ENCODE data around the gene ZNF146.

DNA sequence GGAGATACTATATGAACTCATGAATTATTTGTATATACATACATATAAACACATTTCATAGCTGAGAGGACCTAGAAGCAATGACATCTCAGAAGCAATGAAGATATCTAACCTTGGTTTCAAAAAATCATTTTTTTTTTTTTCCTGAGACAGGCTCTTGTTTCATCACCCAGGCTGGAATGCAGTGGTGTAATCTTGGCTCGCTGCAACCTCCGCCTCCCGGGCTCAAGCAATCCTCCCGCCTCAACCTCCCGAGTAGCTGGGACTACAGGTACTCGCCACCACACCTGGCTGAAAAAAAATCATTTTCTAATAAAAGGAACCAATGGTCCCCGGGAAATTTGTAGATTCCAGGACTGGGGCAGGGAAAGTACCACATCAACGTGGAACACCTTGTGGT, 4.4 kb upstream of the ZNF146 start:
- TF ChIP-seq, protein P1, sequence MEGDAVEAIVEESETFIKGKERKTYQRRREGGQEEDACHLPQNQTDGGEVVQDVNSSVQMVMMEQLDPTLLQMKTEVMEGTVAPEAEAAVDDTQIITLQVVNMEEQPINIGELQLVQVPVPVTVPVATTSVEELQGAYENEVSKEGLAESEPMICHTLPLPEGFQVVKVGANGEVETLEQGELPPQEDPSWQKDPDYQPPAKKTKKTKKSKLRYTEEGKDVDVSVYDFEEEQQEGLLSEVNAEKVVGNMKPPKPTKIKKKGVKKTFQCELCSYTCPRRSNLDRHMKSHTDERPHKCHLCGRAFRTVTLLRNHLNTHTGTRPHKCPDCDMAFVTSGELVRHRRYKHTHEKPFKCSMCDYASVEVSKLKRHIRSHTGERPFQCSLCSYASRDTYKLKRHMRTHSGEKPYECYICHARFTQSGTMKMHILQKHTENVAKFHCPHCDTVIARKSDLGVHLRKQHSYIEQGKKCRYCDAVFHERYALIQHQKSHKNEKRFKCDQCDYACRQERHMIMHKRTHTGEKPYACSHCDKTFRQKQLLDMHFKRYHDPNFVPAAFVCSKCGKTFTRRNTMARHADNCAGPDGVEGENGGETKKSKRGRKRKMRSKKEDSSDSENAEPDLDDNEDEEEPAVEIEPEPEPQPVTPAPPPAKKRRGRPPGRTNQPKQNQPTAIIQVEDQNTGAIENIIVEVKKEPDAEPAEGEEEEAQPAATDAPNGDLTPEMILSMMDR (IDR thresholded peaks at IDR 0.05; ENCODE audit: low read depth, low read length): no peak
- no peak for TF ChIP-seq EZH2phosphoT487 (IDR thresholded peaks at IDR 0.05; ENCODE audit: low read depth)

All from OCI-LY3 (cell line).